Measurements from ENCODE around the gene STAT5A.
A peak's percentile ranks its signal among the peaks of the same experiment; 100 is the strongest.
"Not testable (repeated sequence)": the region's sequence is repeated elsewhere in the genome, so short reads cannot be mapped to it uniquely, and the experiment has no call there.

Gene STAT5A

DNA sequence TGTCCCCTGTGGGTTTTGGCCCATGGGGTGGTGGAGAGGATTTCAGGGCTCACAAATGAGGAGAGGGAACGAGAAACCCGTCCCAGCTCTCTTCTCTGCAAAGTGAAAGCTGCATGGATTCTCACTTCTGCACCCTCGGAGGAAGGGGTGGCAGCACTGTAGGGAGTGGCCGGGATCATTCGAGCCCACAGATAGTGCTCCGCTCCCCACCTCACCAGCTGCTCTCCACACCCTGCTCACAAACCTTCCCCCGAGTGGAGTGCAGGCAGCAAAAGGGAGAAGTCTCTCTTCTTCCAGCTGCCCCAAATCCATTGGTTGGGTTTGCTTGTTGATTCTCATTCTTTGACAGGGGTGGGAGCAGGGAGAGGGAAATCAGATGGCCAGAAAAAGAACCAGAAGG, 20.1 kb downstream of the STAT5A start:
- DNase-seq (ENCODE audit: low spot score) = no peak

GRCh38 chr17:42309142-42309541, 20.8 kb downstream of the STAT5A start:
- DNase-seq (ENCODE audit: low spot score) = no peak

- no peak for DNase-seq (ENCODE audit: low spot score)
Measured at GRCh38 chr17:42309986-42310786, 21.9 kb downstream of the STAT5A start.

- no peak for DNase-seq (ENCODE audit: low spot score)
Measured at GRCh38 chr17:42310787-42311215, 22.5 kb downstream of the STAT5A start.

- no peak for DNase-seq (ENCODE audit: low spot score)
Measured at GRCh38 chr17:42311240-42312034, 23.1 kb downstream of the STAT5A start.

DNA sequence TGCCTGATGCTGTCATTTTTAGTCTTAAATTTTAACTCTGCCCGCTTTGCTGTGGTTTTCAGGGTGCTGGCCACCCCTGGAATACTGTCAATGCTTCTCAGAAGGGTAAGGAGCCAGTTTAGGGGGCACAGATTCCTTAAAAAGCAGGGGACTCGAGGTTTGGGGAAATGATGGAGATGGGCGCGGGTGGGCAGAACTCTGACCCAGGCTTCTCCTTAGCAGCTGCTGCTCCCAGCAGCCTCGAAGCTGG, 23.7 kb downstream of the STAT5A start:
- no peak for DNase-seq (ENCODE audit: low spot score)

DNA sequence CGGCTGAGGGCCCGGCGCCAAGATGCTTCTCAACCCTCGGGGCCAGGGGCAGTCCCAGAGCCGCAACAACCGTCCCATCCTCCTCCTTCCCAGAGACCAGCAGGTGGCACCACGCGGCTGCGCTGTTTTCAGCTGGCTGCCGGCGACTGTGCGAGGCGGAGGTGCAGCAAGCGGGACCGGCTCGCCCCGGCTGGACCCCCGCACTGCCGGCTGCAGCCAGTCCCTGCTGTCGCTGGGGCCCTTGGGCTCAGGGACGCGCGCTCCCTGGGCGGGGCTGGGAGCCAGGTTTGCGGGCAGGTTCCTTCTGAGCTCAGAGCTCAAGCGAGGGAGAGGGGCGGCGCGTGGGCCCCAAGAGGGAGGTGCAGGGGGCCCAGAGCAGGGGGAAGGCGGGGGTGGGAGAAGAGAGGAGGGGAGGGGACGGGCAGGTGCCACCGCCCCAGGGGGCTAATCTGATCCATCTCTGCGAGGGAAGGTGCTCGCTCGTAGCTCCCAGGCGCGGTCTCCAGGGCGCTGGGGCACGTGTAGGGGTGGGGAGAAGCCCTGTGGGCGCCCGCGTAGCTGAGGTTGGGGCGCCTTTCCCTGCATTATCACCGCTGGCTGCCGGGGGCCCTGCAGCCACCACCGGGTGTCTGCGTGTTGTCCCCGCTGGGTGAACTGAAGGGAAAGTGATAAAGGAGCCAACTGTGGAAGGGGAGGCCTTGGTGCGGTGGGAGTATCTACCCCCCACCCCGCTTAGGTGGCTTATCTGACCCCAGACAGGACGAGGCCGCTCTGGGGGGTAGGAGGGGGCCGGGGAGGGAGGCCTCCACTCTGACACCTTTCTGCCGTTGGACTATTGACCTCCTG, 24.2 kb downstream of the STAT5A start:
- DNase-seq (ENCODE audit: low spot score) = no peak

DNA sequence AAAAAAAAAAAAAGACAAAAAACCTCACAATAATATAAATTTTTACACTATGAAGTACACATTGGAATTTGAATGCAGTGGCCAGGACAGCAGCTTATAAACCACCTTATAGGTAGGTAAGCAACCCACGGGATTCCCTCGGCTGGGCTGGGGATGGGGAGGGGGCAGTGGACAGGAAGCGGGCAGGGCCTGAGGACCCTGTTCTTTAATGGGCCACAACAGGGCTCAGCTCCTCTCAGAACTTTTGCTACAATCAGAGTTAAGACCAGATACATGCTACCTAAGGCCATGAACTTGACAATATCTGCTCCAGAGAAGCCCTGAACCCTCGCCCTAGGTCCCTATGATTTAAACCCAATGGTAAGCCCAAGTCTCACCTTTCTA, 25.1 kb downstream of the STAT5A start:
- no peak for DNase-seq (ENCODE audit: low spot score)

DNA sequence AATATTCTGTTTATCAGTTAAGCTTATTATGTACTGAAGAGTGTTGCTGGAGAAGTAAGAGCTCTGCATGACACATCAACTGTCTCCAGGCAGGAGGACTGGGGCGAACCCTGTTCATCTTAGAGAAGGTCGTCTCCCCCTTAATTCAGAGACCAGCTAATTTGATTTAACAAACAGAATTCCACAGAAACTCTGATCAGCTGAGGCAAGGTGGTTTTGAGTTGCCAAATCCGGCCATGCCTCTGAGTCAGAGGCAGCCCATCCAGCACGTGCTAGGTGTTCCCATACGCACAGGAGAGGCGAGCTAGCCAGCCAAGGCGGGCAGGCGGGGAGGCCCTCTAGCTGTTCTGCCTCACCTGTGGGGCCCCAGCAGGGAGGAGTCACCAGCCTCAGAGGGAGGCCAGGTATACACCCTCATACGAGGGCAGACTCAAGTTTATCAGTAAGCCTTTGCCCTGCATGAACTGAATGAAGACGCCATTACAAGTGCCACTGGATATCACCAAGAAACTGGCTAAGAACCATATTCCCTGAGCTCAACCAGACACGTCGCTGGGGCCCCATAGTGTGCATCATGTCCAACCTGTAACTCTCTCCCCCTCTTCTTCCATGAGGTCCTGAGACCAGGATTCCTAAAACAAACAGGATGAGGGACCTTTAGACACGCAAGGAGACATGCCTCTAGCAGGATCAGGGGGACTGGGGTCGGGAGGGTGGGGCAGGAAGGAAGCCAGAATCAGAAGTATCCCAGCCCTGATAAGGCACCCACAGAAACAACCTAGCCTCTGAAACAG, 25.7 kb downstream of the STAT5A start:
- no peak for DNase-seq (ENCODE audit: low spot score)

- DNase-seq (ENCODE audit: low spot score) = no peak
Measured at GRCh38 chr17:42315402-42316156, 27.3 kb downstream of the STAT5A start.

- DNase-seq (ENCODE audit: low spot score) = no peak
Measured at GRCh38 chr17:42316755-42317154, 28.5 kb downstream of the STAT5A start.

DNA sequence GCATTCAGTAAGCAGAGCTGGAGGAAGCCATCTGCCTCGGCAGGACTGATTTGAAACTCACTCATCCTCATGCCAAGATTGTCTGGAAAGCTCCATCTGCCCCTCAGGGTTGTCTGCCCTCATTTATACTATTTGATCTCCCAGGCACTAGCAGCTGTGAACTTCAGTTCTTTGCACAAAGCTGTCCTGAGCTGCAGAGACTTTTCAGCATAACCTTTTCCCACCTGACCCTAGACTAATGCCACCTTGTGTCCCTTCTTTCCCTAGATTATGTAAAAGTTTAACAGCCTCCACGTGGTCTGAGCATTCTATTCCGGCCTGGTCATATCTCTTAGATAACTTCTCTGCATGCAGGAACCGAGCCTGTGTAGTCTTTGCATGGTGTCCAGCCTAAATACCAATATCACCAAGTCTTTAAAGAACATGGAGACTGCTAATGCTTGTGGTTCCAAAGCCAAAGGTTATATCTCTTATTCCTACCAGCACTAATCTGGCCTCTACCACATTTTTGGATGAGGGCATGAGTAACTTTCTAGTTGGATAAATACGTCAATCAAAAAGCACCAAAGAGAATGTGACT, 29.1 kb downstream of the STAT5A start:
- DNase-seq (ENCODE audit: low spot score) = no peak

DNA sequence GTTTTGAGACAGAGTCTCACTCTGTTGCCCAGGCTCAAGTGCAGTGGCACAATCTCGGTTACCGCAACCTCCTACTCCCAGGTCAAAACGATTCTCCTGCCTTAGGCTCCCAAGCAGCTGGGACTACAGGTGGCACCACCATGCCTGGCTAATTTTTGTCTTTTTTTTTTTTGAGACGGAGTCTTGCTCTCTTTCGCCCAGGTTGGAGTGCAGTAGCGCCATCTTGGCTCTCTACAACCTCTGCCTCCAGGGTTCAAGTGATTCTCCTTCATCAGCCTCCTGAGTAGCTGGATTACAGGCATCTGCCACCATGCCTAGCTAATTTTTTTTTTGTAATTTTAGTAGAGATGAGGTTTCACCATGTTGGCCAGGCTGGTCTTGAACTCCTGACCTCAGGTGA, 29.7 kb downstream of the STAT5A start:
- DNase-seq (ENCODE audit: low spot score) = not testable (repeated sequence)

DNA sequence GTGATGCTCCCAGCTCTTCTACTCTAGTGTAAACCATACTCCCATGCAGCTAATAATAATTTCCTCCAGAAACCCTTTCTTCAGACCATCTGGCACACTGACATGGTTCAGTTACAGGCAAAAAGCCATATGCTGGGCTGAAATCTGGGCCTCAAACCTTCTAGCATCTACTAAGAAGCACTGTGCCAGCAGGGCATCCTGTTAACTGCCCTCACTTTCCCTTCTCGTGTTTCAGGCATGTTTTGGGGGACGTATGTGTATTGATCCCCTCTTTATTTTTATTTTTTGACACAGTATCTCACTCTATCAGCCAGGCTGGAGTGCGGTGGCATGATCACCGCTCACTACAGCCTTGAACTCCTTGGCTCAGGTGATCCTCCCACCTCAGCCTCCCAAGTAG, 33.3 kb downstream of the STAT5A start:
- no peak for DNase-seq (ENCODE audit: low spot score)

DNA sequence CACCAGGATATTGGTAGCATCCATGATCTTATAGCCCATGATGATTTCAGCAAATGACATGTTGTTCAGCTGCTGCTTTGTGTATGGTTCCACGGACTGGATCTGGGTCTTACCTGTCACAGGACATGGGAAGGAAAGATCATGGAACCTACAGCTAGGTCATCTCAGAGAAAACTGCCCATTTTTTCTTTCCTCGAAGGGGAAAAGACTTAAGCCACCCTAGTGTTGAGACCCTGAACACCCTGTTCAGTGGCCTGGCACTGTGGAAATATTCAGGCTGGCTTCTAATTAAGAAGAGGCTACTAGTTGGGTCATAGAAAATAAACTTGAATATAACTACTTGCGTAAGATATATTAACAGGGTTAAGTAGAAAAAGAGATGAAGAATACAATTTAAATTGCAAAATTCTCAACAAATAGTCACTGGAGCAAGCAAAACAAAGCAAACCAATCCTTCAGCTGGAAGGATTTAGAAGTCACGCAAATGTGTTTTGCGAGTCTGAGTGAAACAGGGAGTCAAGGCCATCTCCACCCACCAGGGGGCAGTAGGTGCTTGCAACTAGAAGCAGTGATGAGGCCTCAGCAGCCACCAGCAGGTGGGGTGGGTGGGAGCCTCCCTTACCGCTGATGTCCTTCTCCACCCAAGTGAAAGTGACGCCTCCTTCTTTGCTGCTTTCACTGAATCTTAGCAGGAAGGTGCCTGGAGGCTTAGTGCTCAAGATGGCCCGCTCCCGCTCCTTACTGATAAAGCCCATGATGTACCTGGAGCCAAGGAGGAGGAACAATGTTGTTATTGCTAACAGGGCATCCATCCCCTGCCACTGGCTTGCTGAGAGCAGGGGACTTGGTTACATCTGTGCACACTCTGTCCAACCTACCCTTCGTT, 34.3 kb downstream of the STAT5A start:
- peak; percentile 91 for DNase-seq (ENCODE audit: low spot score)

GRCh38 chr17:42323268-42323773, 35.0 kb downstream of the STAT5A start:
- no peak for DNase-seq (ENCODE audit: low spot score)

- DNase-seq (ENCODE audit: low spot score) = no peak
Measured at GRCh38 chr17:42325026-42325425, 36.7 kb downstream of the STAT5A start.

GRCh38 chr17:42329025-42329976, 41.0 kb downstream of the STAT5A start:
- DNase-seq (ENCODE audit: low spot score) = peak; percentile 53

Measured in COLO829 (cell line).